Tibial nerve (tissue), 4 donors: ENCODE data around the gene MGAT1. TPM values are rescaled to one million over a fixed set of nuclear protein-coding genes. Genes with fewer than 3 reads are reported as not detected.

ENCODE experiments used
- DNase-seq, 2 donors: peaks; one replicate each; pipeline ENCODE4 v3.0.0-alpha.2; 2019; ENCODE audit warnings: low spot score in 2 of 2
- H3K27ac ChIP-seq, 4 donors: fragments of 200-600 bp; sonication (generic) in 3 of 4; one replicate each; pipeline ENCODE4 v1.5.1; 2017 to 2019; ENCODE audit warnings: mild to moderate bottlenecking in 1 of 4
- H3K27me3 ChIP-seq, 2 donors: fragments of 200-600 bp; sonication (generic) in 1 of 2; one replicate each; pipeline versions ENCODE4 v1.5.1 to v1.6.0; 2017 to 2019
- H3K36me3 ChIP-seq, 3 donors: fragments of 200-600 bp; sonication (generic); one replicate each; pipeline ENCODE4 v1.5.1; 2018 to 2019
- H3K4me1 ChIP-seq, 4 donors: fragments of 200-600 bp; sonication (generic) in 3 of 4; one replicate each; pipeline ENCODE4 v1.5.1; 2017 to 2019
- H3K4me3 ChIP-seq, 4 donors: fragments of 200-600 bp; sonication (generic) in 3 of 4; one replicate each; pipeline ENCODE4 v1.5.1; 2017 to 2019; ENCODE audit warnings: mild to moderate bottlenecking in 1 of 4, moderate library complexity in 1 of 4
- H3K9me3 ChIP-seq, 4 donors: fragments of 200-600 bp; sonication (generic) in 3 of 4; one replicate each; pipeline ENCODE4 v1.5.1; 2017 to 2019
- CTCF ChIP-seq, 5 experiments: fragments of 200-600 bp in 3 of 5; fragments of 450-650 bp in 2 of 5; sonication (generic) in 3 of 5; IDR thresholded peaks; one replicate each; pipeline ENCODE4 v1.5.1; 2016 to 2019; ENCODE audit warnings: antibody characterized with exemption in 5 of 5, mild to moderate bottlenecking in 3 of 5, moderate library complexity in 2 of 5
- EP300 ChIP-seq, 2 donors: sonication (generic); formaldehyde crosslinking; IDR thresholded peaks; one replicate each; pipeline ENCODE4 v1.6.1; 2017; ENCODE audit warnings: antibody characterized with exemption in 2 of 2, mild to moderate bottlenecking in 1 of 2
- POLR2A ChIP-seq, 2 donors: fragments of 450-650 bp; IDR thresholded peaks; one replicate each; pipeline ENCODE4 v1.6.1; 2017; ENCODE audit warnings: antibody characterized with exemption in 2 of 2, mild to moderate bottlenecking in 2 of 2, moderate library complexity in 2 of 2
- WGBS, 2 donors: methylation state at CpG; one replicate each; pipeline ENCODE4 v1.1.5; 2018; 5-methylcytosine and 5-hydroxymethylcytosine counted together
- total RNA-seq, 4 donors: library from RNA; depleted of rRNA; stranded (reverse); fragments of >200 nt; gene quantifications; one replicate each; pipeline ENCODE4 v1.1.0, GENCODE V29; 2016

MGAT1 gene
- total RNA-seq, 4 donors from 2014 or later: 161 to 216 (median 195) TPM

GRCh38 chr5:180837478-180837877 is 34.9 kb upstream of the MGAT1 start:
- Histone ChIP-seq H3K27me3 (no peaks in the 10 kb centered on the region), H3K27ac (no peak overlapping the region), H3K36me3 (peaks cover 0 to 43% (median 12%) of the 10 kb centered on the region in 3 donors), H3K9me3 (peaks cover 0 to 8% (median 0%) of the 10 kb centered on the region in 4 donors), H3K4me1 (peaks cover 0 to 16% (median 10%) of the 10 kb centered on the region in 4 donors), H3K4me3 (no peak overlapping the region)
- no peak for DNase-seq
- TF ChIP-seq EP300 (IDR thresholded peaks at IDR 0.05): no peak
- no peak for TF ChIP-seq POLR2A (IDR thresholded peaks at IDR 0.05)
- no peak for TF ChIP-seq CTCF (IDR thresholded peaks at IDR 0.05)
- 89 to 92% methylated on average over 4 of the region's 4 CpGs for WGBS, 2 donors

GRCh38 chr5:180832638-180833068 is 30.0 kb upstream of the MGAT1 start:
- Histone ChIP-seq H3K4me3 (peak overlapping the region in 2 of 4 donors; percentile 71 to 88), H3K4me1 (peaks cover 0 to 39% (median 27%) of the 10 kb centered on the region in 4 donors), H3K27ac (peak overlapping the region in 3 of 4 donors; percentile 98 to 99 (median 98)), H3K36me3 (peaks cover 0 to 58% (median 12%) of the 10 kb centered on the region in 3 donors), H3K9me3 (peaks cover 0 to 14% (median 0%) of the 10 kb centered on the region in 4 donors), H3K27me3 (no peaks in the 10 kb centered on the region)
- DNase-seq: no peak
- TF ChIP-seq EP300 (IDR thresholded peaks at IDR 0.05) (no peak), POLR2A (IDR thresholded peaks at IDR 0.05) (no peak), CTCF (IDR thresholded peaks at IDR 0.05) (no peak)
- 59 to 76% methylated on average over 2 of the region's 2 CpGs for WGBS, 2 donors

- H3K9me3 ChIP-seq: peaks cover 0 to 14% (median 0%) of the 10 kb centered on the region in 4 donors
- H3K4me1 ChIP-seq: peaks cover 0 to 42% (median 28%) of the 10 kb centered on the region in 4 donors
- H3K4me3 ChIP-seq: peak overlapping the region; percentile 63 to 88 (median 70)
- peak; percentile 72 to 77 for DNase-seq
- H3K27me3 ChIP-seq: no peaks in the 10 kb centered on the region
- WGBS, 2 donors: 1 to 2% methylated on average over 56 to 70 of the region's 80 CpGs
- peaks cover 0 to 45% (median 9%) of the 10 kb centered on the region in 3 donors for H3K36me3 ChIP-seq
- TF ChIP-seq EP300 (IDR thresholded peaks at IDR 0.05) (peak; percentile 55 to 93), POLR2A (IDR thresholded peaks at IDR 0.05) (peak; percentile 75 to 82), CTCF (IDR thresholded peaks at IDR 0.05) (peak in 2 of 5 experiments; percentile 35 to 64)
- H3K27ac ChIP-seq: peak overlapping the region; percentile 92 to 99 (median 98)
Observed at GRCh38 chr5:180831139-180832093, 28.8 kb upstream of the MGAT1 start.

GRCh38 chr5:180830253-180831138 is 27.9 kb upstream of the MGAT1 start:
- Histone ChIP-seq H3K27me3 (no peaks in the 10 kb centered on the region), H3K27ac (peak overlapping the region; percentile 92 to 99 (median 98)), H3K36me3 (peaks cover 0 to 36% (median 4%) of the 10 kb centered on the region in 3 donors), H3K9me3 (peaks cover 0 to 14% (median 0%) of the 10 kb centered on the region in 4 donors), H3K4me1 (peaks cover 0 to 51% (median 36%) of the 10 kb centered on the region in 4 donors), H3K4me3 (peak overlapping the region; percentile 63 to 88 (median 70))
- TF ChIP-seq EP300 (IDR thresholded peaks at IDR 0.05) (peak in 1 of 2 donors; percentile 6), CTCF (IDR thresholded peaks at IDR 0.05) (no peak), POLR2A (IDR thresholded peaks at IDR 0.05) (peak in 1 of 2 donors; percentile 17)
- WGBS, 2 donors: 28 to 40% methylated on average over 31 of the region's 35 CpGs
- peak in 1 of 2 donors; percentile 41 for DNase-seq
